Pancreas (tissue), 10 donors: ENCODE data around the gene PLCB2. TPM values are rescaled to one million over a fixed set of nuclear protein-coding genes. Genes with fewer than 3 reads are reported as not detected.
A peak's percentile ranks its signal among the peaks of the same experiment; 100 is the strongest.

Source experiments
- ATAC-seq, 4 donors: fragments of 200-7000 bp; cut with Tn5 transposase; one replicate each; pipeline versions ENCODE4 v1.8.0 to v1.9.1; 2020; ENCODE audit warnings: mild to moderate bottlenecking in 4 of 4, moderate library complexity in 4 of 4
- DNase-seq, 6 donors: peaks; one replicate each; pipeline ENCODE4 v3.0.0-alpha.2; 2020
- FAIRE-seq: peaks from 2 replicates; lab custom pipeline; 2012; peaks lifted over from hg19 to GRCh38; lab: Jason Lieb, UNC
- H3K27ac ChIP-seq, 4 donors: fragments of 200-600 bp; sonication (generic); 1 replicate in 3 of 4; 2 replicates in 1 of 4; pipeline versions ENCODE4 v1.5.0 to v1.8.0; 2020
- H3K27me3 ChIP-seq, 4 donors: fragments of 200-600 bp; one replicate each; pipeline ENCODE4 v1.8.0; 2021
- H3K36me3 ChIP-seq, 3 donors: fragments of 200-600 bp; sonication (generic) in 1 of 3; one replicate each; pipeline versions ENCODE4 v1.5.0 to v1.8.0; 2020 to 2021
- H3K4me1 ChIP-seq, 3 donors: fragments of 200-600 bp; one replicate each; pipeline ENCODE4 v1.8.0; 2021
- H3K4me3 ChIP-seq, 4 donors: fragments of 200-600 bp; sonication (generic) in 2 of 4; one replicate each; pipeline versions ENCODE4 v1.5.0 to v1.8.0; 2020 to 2021
- H3K9me3 ChIP-seq, 4 donors: fragments of 200-600 bp; one replicate each; pipeline ENCODE4 v1.8.0; 2021
- WGBS, 2 donors: extraction: QIAGEN DNeasy Blood & Tissue Kit; methylation state at CpG; one replicate each; pipeline ENCODE4 v1.1.7; 2013; 5-methylcytosine and 5-hydroxymethylcytosine counted together
- intact Hi-C, 3 donors: fragments of 100-400 bp; cut with DNase I; formaldehyde crosslinking; loops; one replicate each; pipeline versions ENCODE4 v1.11.1 to v1.14.2; 2022
- polyA plus RNA-seq, 2 donors: library from polyadenylated mRNA; stranded (reverse); fragments of 200-250 nt; gene quantifications; one replicate each; pipeline ENCODE4 v1.2.3, GENCODE V29; 2013
- total RNA-seq, 6 donors: library from RNA; stranded (reverse); fragmentation: NEBNext Ultra II Directional in 4 of 6; extraction: Animal tissue kit (Norgen Biotek cat#: 25700) in 4 of 6; gene quantifications; one replicate each; pipeline versions ENCODE4 v1.2.1 to v1.2.4, GENCODE V29; 2021 to 2023
- TF ChIP-seq, protein P1 (sequence below), 4 donors: fragments of 200-600 bp; sonication (generic) in 3 of 4; IDR thresholded peaks; one replicate each; pipeline versions ENCODE4 v1.5.0 to v1.8.0; 2021; ENCODE audit warnings: antibody characterized with exemption in 4 of 4
- donor health status: healthy with polysubstance abuse.
- donor health status: DM: no; HTN: no; CAD: no; lungs with moderate emphysema.
- donor health status: DM: no; HTN: no; CAD: no.
- donor health status: control.
- donor health status: control.
- donor health status: Bipolar disorder and iron deficiency.
- donor health status: DM: yes; HTN: yes; CAD: no.
- donor health status: DM: no; HTN: no; CAD: no.
- donor health status: DM: no; HTN: no; CAD: no.
- donor health status: DM: yes; HTN: yes; CAD: no.

PLCB2 gene
- total and polyA plus RNA-seq, 8 donors: 0.94 to 23.5 (median 5.7) TPM

DNA sequence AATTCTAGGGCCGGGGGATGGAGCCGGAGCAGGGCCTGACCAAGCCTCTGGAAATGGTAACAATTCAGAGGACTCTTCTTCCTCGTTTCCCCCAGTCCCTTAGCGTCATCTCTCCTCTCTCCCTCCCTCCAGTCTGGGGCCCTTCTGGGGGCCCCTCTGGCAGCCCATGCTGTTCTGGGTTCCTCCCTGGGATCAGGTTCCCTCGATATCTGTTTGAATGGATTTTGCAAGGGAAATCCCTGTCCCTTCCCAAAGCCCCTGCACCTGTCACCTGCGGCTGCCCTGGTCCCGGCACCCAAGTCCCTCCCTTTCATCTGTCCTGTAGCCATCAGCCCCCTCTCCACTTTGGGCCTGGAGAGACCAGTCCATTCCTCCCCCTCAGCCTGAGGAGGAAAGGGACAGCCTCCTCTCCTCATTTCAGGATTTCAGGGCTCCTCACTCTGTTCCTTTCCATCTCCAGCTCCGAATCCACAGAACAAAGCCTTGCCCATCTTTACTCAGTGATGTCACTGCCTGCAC lies 1.7 kb upstream of the PLCB2 start:
- ATAC-seq (no peak), DNase-seq (peak in 1 of 6 donors; percentile 24), FAIRE-seq (no peak)
- intact Hi-C loops: no loop called here
- no peaks in the 10 kb centered on the region for H3K36me3 ChIP-seq
- no peaks in the 10 kb centered on the region for H3K27me3 ChIP-seq
- TF ChIP-seq, protein P1, sequence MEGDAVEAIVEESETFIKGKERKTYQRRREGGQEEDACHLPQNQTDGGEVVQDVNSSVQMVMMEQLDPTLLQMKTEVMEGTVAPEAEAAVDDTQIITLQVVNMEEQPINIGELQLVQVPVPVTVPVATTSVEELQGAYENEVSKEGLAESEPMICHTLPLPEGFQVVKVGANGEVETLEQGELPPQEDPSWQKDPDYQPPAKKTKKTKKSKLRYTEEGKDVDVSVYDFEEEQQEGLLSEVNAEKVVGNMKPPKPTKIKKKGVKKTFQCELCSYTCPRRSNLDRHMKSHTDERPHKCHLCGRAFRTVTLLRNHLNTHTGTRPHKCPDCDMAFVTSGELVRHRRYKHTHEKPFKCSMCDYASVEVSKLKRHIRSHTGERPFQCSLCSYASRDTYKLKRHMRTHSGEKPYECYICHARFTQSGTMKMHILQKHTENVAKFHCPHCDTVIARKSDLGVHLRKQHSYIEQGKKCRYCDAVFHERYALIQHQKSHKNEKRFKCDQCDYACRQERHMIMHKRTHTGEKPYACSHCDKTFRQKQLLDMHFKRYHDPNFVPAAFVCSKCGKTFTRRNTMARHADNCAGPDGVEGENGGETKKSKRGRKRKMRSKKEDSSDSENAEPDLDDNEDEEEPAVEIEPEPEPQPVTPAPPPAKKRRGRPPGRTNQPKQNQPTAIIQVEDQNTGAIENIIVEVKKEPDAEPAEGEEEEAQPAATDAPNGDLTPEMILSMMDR (IDR thresholded peaks at IDR 0.05): no peak
- H3K4me3 ChIP-seq: no peak overlapping the region
- H3K9me3 ChIP-seq: no peaks in the 10 kb centered on the region
- peaks cover 0 to 14% (median 8%) of the 10 kb centered on the region in 3 donors for H3K4me1 ChIP-seq
- no peak overlapping the region for H3K27ac ChIP-seq
- WGBS, 2 donors: 89 to 96% methylated on average over 8 of the region's 8 CpGs

DNA sequence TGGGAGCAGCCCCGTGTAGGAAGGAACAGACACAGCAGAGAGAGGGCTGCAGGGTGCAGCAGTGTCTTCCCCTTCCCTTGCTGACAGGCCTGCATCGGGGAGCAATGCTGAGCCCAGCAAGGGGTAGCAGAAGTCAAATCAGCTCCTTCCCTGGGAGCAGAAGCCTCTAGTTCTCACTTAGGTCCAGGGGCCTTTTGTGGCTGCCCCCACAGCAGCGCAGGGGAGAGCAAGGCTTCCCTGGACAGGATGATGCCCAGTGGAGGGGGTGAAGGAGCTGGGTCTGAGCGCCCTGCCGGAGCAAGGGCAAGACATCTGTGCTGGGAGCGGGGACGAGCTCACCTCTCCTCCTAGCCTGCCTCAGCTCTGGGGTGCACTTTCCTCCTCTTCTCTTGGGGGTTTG lies 827 bp downstream of the PLCB2 start:
- WGBS, 2 donors: 87 to 97% methylated on average over 7 of the region's 7 CpGs

DNA sequence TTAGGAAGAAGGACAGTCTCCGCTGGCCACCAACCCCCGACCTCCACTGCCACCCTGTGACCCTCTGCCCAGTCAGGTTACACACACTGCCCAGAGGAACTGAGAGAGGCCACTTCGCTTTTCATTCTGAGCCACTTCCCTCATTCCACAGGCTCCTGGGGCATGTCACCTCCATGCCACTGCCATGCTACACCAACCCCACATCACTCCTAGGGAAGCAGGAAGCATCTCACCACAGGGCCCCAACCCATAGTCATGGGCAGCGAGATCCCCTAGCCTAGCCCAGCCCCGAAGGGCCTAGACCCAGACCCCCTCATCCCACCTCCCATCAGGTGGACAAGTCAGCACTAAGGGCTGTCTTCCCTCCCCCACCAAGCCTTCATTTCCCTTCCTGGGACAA lies 1.4 kb downstream of the PLCB2 start:
- WGBS, 2 donors: 81 to 91% methylated on average over 5 of the region's 5 CpGs
- Histone ChIP-seq H3K36me3 (no peaks in the 10 kb centered on the region), H3K27me3 (no peaks in the 10 kb centered on the region), H3K9me3 (no peaks in the 10 kb centered on the region), H3K4me1 (no peaks in the 10 kb centered on the region), H3K4me3 (peak overlapping the region in 1 of 4 donors; percentile 35), H3K27ac (no peak overlapping the region)
- FAIRE-seq (no peak), DNase-seq (no peak), ATAC-seq (peak in 1 of 4 donors; percentile 20)
- TF ChIP-seq, protein P1 (IDR thresholded peaks at IDR 0.05): no peak
- intact Hi-C loops: no loop called here

More for the DNA sequence above, 827 bp downstream of the PLCB2 start:
- FAIRE-seq (no peak), DNase-seq (peak in 2 of 6 donors; percentile 41 to 44), ATAC-seq (peak in 1 of 4 donors; percentile 12)
- Histone ChIP-seq H3K9me3 (no peaks in the 10 kb centered on the region), H3K27me3 (no peaks in the 10 kb centered on the region), H3K4me3 (peak overlapping the region in 1 of 4 donors; percentile 35), H3K27ac (no peak overlapping the region), H3K4me1 (no peaks in the 10 kb centered on the region), H3K36me3 (no peaks in the 10 kb centered on the region)
- TF ChIP-seq, protein P1 (IDR thresholded peaks at IDR 0.05): no peak
- intact Hi-C loops: no loop called here

DNA sequence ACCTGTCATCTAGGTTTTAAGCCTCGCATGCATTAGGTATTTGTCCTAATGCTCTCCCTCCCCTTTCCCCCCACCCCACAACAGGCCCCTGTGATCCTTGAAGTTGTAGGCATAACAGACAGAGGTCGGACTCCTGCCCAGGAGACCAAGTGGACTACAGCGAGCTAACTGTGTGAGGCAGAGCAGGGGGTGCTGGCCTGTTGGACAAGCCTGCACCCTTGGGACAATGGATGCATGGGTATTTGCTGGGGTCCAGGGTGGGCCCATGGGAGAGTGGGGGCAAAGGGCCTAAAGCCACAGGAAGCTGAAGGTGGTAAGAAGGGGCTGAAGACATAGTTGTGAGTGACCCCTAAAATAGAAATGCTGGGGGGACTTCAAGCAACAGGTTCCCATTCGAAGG lies 2.5 kb downstream of the PLCB2 start:
- DNase-seq (peak in 1 of 6 donors; percentile 2), FAIRE-seq (no peak), ATAC-seq (no peak)
- Histone ChIP-seq H3K36me3 (no peaks in the 10 kb centered on the region), H3K9me3 (no peaks in the 10 kb centered on the region), H3K4me3 (no peak overlapping the region), H3K4me1 (no peaks in the 10 kb centered on the region), H3K27ac (no peak overlapping the region), H3K27me3 (no peaks in the 10 kb centered on the region)
- WGBS, 2 donors: 82 to 96% methylated on average over 4 of the region's 4 CpGs
- intact Hi-C loops: no loop called here
- TF ChIP-seq, protein P1 (IDR thresholded peaks at IDR 0.05): no peak

DNA sequence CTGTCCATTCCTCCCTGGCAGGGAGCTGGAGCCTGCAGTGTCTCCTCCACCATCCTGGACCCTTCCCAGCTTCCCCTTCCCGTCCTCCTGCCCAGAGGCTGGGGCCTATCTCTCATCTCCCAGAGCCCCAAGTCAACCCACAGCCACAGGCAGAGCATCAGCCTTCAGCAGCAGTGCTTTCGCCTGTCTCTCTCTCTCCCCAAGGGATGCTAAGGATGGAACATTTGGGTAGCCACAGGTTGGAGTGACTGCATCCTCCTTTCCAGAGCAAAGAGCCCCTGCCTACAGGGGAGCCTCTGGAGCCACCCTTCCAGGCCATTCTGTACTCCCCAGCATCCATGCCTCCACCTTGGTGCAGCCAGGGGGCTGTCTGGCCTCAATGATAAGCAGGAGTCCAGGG lies 4.2 kb downstream of the PLCB2 start:
- ATAC-seq (no peak), DNase-seq (no peak), FAIRE-seq (no peak)
- Histone ChIP-seq H3K4me3 (no peak overlapping the region), H3K36me3 (no peaks in the 10 kb centered on the region), H3K27me3 (no peaks in the 10 kb centered on the region), H3K9me3 (no peaks in the 10 kb centered on the region), H3K4me1 (no peaks in the 10 kb centered on the region), H3K27ac (no peak overlapping the region)
- 77 to 88% methylated on average over 2 of the region's 2 CpGs for WGBS, 2 donors
- intact Hi-C loops: no loop called here
- TF ChIP-seq, protein P1 (IDR thresholded peaks at IDR 0.05): no peak
